PFSK-1 (cell line): ENCODE measurements around the gene RASGRF1.

Source experiments
- FOXP2 ChIP-seq: optimal IDR thresholded peaks from 2 replicates; pipeline ENCODE3; 2011; ENCODE audit warnings: borderline replicate concordance, control low read depth, inconsistent platforms; ENCODE audit not compliant: insufficient read depth; ENCODE audit errors: extremely low read length, extremely low read depth
- POLR2AphosphoS5 ChIP-seq: IDR thresholded peaks from 2 replicates; pipeline ENCODE4 v1.6.1; 2012; ENCODE audit warnings: low read depth, mild to moderate bottlenecking, control low read depth, low read length, moderate library complexity
- SIN3A ChIP-seq: IDR thresholded peaks from 2 replicates; pipeline ENCODE4 v1.6.1; 2012; ENCODE audit warnings: mild to moderate bottlenecking, low read length, moderate library complexity, borderline replicate concordance; ENCODE audit not compliant: insufficient read depth
- TAF1 ChIP-seq: IDR thresholded peaks from 2 replicates; pipeline ENCODE4 v1.6.1; 2012; ENCODE audit warnings: low read length, control low read depth, borderline replicate concordance; ENCODE audit not compliant: insufficient read depth
- TF ChIP-seq, protein P1 (sequence below), 2 experiments: IDR thresholded peaks; 2 replicates each; pipeline versions ENCODE4 v1.6.1 to v1.8.0; 2011 to 2012; ENCODE audit warnings: low read depth in 2 of 2, low read length in 2 of 2, control low read depth in 1 of 2, inconsistent platforms in 1 of 2, mild to moderate bottlenecking in 1 of 2, moderate library complexity in 1 of 2; ENCODE audit not compliant: insufficient read depth in 1 of 2

DNA sequence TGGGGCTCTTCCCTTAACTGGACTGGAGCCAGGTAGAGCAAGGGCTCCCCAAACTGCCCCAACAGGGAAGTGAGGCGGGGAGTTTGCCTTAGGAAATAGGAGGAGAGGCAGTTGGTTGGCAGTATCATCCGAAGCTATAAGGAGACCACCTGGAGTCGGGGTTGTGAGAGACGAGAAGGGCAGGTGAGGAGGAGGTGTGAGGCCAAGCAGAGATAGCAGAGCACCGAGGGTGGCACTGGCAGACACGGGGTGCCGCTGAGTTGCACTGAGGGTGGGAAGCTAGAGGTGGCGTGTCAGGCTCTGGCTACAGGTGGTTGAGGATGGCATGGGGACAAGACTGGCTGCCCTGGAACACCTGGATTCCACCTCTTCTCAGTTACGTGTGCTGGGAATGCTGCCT, 17.2 kb downstream of the RASGRF1 start:
- TF ChIP-seq TAF1, result no peak
- no peak for TF ChIP-seq FOXP2
- TF ChIP-seq POLR2AphosphoS5, result no peak
- TF ChIP-seq, protein P1, sequence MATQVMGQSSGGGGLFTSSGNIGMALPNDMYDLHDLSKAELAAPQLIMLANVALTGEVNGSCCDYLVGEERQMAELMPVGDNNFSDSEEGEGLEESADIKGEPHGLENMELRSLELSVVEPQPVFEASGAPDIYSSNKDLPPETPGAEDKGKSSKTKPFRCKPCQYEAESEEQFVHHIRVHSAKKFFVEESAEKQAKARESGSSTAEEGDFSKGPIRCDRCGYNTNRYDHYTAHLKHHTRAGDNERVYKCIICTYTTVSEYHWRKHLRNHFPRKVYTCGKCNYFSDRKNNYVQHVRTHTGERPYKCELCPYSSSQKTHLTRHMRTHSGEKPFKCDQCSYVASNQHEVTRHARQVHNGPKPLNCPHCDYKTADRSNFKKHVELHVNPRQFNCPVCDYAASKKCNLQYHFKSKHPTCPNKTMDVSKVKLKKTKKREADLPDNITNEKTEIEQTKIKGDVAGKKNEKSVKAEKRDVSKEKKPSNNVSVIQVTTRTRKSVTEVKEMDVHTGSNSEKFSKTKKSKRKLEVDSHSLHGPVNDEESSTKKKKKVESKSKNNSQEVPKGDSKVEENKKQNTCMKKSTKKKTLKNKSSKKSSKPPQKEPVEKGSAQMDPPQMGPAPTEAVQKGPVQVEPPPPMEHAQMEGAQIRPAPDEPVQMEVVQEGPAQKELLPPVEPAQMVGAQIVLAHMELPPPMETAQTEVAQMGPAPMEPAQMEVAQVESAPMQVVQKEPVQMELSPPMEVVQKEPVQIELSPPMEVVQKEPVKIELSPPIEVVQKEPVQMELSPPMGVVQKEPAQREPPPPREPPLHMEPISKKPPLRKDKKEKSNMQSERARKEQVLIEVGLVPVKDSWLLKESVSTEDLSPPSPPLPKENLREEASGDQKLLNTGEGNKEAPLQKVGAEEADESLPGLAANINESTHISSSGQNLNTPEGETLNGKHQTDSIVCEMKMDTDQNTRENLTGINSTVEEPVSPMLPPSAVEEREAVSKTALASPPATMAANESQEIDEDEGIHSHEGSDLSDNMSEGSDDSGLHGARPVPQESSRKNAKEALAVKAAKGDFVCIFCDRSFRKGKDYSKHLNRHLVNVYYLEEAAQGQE (IDR thresholded peaks at IDR 0.05; ENCODE audit: insufficient read depth in 1 of 2, low read depth in 2 of 2, low read length in 2 of 2), result no peak
- no peak for TF ChIP-seq SIN3A
